GDM1 (cell line): ENCODE measurements around the gene MRPS31.
"Not testable (repeated sequence)": the region's sequence is repeated elsewhere in the genome, so short reads cannot be mapped to it uniquely, and the experiment has no call there.

Experiments
- DNase-seq: peaks from one replicate; lab custom pipeline; 2025; lab: John Stamatoyannopoulos, UW

The MRPS31 gene

DNA sequence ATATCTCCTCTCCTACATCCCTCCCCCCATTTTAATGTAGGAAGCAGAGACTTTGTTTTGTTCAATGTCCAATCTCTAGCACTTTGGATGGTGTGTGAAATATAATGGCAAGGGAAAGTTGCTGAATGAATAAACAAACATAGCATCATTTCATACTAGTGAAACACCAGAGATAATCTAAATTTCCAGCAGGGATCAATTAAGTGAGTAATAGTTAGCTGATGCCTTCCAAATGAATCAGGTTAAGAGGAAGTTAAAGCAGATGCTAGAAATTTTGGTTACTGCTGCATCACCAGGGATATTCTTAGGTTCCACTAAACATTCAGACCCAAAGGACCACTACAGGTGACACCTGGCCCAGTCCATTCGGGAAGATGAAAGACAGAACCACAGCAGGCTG, 8.1 kb downstream of the MRPS31 start:
- no peak for DNase-seq

GRCh38 chr13:40758811-40759210, 12.2 kb downstream of the MRPS31 start:
- DNase-seq = no peak

DNA sequence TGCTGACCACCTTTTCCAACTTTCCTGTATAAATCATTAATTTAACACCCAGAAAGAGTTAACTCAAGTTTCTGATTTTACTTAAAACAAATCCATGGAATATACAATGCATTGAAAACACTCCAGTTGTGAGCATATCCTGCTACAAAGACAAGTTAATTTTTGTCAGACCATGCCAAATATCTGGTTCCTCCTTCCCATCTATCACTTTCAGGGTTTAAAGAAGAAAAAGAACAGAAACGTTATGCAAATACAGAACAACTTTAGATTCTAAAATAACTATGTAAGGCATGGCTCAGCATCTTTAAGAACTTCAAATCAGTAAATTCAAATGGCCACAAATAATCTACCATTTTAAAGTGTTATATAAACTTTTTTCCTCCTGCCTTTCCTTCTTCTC, 14.9 kb downstream of the MRPS31 start:
- DNase-seq = no peak

DNA sequence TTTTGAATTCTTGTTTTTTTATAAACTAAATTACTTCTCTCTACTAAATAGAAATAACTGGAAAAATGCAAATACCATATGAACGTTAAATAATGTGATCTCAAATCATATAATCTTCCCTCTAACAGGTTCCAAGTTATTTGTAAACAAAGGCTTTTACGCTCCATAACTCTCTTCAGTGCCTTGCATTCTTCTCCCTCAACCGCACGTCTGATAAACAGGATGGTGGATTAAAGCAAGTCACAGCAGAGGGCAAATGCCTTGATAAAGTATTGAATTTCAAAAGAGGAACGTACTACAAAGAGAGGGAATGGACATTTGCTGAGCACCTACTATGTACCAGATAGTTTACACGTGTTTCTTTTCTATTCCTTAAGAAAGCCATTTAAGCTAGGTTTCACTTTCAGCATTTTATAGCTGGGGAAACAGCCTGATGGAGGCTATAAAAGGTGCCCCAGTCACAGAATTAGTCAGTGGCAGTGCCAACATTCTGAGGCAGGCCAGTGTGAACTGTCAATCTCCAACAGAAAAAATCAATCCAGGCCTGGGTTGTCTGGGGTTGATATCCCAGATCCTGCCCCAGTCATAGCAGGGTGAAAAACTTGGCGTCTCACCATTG, 15.8 kb downstream of the MRPS31 start:
- DNase-seq = no peak

- DNase-seq = no peak
These were observed 21.7 kb downstream of the MRPS31 start for GRCh38 chr13:40749327-40749726.

GRCh38 chr13:40735232-40735548, 35.8 kb downstream of the MRPS31 start:
- DNase-seq = not testable (repeated sequence)

DNA sequence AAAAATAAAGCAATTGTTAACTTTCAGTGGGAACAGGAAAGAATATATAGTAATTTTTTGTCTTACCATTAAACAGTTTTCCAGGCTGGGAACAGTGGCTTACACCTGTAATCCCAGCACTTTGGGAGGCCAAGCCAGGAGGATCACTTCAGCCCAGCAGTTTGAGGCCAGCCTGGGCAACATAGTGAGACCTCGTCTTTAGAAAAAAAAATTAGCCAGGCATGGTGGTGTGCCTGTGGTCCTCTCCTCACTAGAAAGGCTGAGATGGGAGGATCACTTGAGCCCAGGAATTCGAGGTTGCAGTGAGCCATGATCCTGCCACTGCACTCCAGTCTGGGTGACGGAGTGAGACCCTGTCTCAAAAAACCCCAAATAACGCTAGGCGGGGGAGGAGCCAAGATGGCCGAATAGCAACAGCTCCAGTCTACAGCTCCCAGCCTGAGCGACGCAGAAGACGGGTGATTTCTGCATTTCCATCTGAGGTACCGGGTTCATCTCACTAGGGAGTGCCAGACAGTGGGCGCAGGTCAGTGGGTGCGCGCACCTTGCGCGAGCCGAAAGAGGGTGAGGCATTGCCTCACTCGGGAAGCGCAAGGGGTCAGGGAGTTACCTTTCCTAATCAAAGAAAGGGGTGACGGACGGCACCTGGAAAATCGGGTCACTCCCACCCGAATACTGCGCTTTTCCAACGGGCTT, 36.3 kb downstream of the MRPS31 start:
- DNase-seq = not testable (repeated sequence)

GRCh38 chr13:40732658-40733057, 38.3 kb downstream of the MRPS31 start:
- DNase-seq = no peak

- no peak for DNase-seq
These were observed 42.4 kb downstream of the MRPS31 start for GRCh38 chr13:40728595-40728994.

DNA sequence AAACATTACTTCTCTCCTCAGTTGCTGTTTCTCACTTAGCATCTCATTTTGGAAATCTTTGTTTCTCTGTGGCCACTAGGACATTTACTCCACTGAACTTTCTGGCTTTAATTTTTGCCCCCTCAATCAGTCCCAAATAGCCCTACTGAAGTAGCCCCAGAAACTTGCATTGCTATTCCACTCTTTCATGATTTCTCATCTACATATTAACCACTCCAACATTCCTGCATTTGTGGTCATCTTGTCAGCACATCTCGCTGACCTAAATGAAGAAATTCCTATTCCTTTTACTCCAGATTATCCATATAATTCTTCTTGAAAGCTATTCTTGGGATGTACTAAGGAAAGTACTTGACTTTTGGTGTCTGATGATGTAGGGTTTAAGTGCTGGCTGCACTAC, 56.6 kb downstream of the MRPS31 start:
- DNase-seq = not testable (repeated sequence)

DNA sequence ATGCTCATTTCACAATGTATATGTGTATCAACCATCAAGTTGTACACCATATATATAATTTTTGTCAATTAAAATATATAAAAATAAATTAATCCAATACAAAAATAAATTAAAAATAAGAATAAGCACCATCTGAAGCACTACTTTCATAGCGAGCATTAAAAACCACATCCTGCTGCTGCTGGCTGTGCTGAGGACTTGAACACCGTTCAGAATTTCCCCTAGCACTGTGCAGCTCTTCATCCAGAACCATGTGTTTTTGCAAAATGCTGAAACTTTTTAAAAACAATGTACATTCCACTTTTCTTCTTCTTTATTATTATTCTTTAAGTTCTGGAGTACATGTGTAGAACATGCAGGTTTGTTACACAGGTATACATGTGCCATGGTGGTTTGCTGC, 64.6 kb downstream of the MRPS31 start:
- DNase-seq = no peak

DNA sequence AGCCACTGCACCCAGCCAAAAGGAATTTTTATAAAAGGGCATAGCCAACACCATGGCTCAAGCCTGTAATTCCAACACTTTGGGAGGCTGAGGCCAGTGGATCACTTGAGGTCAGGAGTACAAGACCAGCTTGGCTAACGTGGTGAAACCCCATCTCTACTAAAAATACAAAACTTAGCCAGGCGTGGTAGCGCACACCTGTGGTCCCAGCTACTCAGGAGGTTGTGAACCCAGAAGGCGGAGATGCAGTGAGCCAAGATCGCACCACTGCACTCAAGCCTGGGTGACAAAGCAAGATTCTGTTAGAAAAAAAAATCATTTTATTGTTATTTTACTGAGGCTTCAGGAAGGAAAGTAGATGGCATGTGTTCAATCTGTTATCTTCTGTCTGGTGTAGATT, 73.3 kb downstream of the MRPS31 start:
- no peak for DNase-seq

DNA sequence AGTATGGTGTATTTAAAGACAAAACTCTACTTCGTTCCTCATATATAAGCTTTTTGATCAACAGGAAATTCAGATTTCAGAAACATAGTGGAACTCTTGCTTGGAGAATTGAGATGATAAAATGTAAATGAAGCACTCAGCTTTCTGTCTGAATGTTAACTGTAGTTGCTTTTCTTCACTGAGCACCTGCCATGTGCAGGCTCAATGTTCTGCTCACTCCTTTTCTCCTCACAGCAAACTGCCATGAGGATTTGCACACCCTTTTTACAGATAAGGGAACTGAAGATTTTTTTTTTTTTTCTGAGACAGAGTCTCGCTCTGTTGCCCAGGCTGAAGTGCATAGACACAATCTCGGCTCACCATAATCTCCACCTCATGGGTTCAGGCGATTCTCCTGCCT, 76.6 kb downstream of the MRPS31 start:
- DNase-seq = no peak

GRCh38 chr13:40692946-40693345, 78.0 kb downstream of the MRPS31 start:
- DNase-seq = no peak

- no peak for DNase-seq
These were observed 82.2 kb downstream of the MRPS31 start for GRCh38 chr13:40688781-40689180.

GRCh38 chr13:40682449-40683240, 88.3 kb downstream of the MRPS31 start:
- DNase-seq = no peak

- peak; percentile 57 for DNase-seq
These were observed 89.4 kb downstream of the MRPS31 start for GRCh38 chr13:40681341-40682146.

DNA sequence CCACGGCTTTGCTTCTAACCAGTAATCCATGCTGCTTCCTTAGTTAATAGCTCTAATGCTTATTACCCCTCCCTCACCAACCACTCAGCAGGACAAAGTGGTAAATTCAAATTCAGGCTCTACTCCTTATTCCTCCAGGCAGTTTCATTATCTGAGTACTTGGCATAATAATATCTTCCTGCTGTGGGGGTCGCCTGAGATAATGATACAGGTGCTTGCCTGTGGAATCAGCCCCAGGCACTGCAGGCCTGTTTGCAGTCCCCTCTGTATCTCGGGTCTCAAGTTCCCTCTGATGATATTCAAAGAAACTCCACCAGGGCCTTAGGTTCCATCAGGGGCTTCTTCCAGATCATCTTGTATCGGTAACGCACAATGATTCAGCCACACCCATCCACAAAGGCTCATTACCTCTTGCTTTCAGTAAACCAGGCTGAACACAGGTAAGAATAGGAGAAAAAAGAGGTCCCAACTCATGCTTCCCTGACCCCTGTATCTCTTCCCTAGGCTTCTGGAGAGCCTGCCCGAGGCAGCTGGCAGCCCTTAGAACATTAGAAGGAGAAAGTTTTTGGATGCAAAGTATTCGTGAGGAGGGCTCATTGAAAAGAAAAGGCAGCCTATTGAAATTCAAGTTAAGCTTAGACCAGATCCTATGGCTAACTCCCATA, 90.2 kb downstream of the MRPS31 start:
- DNase-seq = no peak

- DNase-seq = no peak
These were observed 91.5 kb downstream of the MRPS31 start for GRCh38 chr13:40679480-40679985.
